Activated CD4-positive, alpha-beta T cell treated with anti-CD3 and anti-CD28 coated beads, Interleukin-2, Interleukin-6, amounts not matched to agents 100 ng/mL and 50 ng/mL, durations not matched to agents 16 hours and 8 hours (primary cell): ENCODE measurements around the gene APBB2.

Experiments used
- DNase-seq: peaks from one replicate; pipeline ENCODE4 v3.0.0-alpha.2; 2020

The APBB2 gene

DNA sequence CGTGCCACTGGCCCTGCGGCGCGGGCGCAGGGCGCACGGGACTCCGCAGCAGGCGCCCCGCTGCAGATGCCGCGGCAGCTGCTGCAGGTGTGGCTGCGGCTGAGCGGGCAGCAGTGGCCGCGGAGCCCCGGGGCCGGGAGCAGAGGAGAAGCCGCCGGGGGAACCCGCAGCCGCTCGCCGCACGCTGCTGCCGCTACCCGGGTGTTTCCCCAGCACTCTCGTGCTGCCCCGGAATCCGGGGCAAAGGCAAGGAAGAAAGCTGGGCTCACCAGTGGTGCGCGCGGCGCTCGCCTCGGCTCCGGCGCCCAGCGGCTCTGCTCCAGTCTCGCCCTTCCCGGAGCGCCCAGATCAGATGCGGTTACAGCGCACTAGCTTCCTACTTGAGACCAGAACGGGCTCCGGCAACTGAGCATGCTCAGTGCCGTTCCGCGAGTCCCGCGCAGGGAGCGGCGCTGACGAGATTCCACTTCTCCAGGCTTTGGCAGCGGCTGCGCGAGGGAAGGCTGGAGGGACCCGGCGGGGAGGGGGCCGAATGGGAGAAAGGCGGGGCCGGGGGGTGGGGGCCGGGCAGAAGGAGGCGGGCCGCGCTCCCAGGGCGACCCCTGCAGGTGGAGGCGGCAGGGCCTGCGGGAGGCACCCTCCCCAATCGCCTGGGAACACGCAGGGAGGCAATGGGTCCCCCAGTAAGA is at the start of gene APBB2:
TSS of gene APBB2 (minus strand) at position 407 of the 689 bp plus-strand sequence. CDS start 181,288 bp downstream, outside the sequence.
- DNase-seq: peak; percentile 66

DNA sequence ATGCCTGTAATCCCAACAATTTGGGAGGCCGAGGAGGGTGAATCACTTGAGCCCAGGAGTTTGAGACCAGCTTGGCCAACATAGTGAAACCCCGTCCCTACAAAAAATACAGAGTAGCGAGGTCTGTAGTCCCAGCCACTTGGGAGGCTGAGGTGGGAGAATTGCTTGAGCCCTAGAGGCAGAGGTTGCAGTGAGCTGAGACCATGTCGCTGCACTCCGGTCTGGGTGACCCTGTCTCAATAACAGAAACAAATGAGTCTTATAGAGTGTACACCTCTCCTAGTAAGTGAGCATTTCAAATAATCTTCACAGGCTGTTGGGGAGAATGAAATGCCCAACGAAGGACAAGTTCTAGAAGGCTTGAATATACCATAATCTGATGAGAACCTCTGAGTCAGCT is 47.9 kb upstream of the APBB2 start:
- no peak for DNase-seq

DNA sequence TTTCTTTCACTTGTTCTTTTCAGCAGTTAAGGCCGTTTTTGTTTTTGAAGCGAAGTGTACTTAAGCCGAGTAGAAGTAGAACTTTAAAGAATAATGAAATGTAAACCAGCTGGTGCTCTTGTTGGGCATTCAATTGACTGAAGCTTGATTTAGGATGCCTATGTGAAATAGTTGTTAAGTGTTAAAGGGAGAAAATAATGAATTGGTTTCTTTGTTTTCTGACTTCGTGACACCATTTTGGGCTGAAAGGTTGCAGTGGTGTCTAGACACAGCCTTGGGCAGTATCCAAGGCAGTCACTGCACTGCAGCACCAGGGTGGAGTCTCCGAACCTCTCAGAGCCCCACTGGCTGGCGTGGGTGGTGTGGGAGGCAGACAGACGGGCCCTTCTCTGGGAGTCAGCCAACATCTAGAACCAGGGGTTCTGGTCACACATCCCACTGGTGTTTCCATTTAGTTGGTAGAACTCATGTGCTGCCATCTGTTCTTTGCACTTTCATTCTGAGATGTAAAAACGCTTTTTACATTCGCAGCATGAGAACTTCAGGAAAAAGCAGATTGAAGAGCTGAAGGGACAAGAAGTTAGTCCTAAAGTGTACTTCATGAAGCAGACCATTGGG is 45.9 kb upstream of the APBB2 start:
- DNase-seq: no peak

DNA sequence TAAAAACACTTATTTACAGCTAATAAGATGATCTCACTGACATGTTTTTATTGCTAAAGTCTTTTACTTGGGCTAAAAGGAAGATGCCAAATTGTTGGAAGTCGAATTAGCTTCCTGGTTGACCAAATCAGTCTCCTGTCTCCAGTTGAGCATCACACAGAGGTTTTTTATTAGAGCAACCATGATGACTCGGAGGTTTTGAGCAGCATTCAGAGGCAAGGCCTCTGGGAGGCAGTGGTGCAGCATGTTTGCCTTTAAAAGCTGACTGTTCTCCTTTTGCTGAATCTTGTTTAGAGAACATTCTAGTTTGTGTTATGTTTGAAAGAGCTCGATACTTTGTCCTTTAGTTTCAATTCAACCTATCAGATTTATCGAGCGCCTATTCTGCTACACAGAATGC is 44.4 kb upstream of the APBB2 start:
- DNase-seq: peak; percentile 5

DNA sequence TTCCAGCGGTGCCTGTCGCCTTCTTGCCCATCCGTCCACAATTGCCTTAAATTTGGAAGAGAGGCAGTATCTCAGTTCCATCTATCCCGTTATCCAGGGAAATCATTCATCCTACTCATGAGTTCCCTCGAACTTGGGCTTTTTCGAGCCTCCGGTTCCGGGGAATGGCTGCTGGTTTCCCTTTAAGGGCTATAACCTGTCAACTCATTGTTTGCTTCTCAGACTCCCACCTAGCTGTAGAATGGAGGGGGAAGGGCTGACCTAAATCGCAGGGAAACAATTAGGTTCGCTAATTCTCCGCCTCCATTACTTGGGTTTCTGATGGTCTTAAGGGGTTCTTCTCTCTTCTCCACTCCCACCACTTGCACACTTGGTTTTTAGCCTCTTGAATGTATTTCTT is 43.6 kb upstream of the APBB2 start:
- no peak for DNase-seq

DNA sequence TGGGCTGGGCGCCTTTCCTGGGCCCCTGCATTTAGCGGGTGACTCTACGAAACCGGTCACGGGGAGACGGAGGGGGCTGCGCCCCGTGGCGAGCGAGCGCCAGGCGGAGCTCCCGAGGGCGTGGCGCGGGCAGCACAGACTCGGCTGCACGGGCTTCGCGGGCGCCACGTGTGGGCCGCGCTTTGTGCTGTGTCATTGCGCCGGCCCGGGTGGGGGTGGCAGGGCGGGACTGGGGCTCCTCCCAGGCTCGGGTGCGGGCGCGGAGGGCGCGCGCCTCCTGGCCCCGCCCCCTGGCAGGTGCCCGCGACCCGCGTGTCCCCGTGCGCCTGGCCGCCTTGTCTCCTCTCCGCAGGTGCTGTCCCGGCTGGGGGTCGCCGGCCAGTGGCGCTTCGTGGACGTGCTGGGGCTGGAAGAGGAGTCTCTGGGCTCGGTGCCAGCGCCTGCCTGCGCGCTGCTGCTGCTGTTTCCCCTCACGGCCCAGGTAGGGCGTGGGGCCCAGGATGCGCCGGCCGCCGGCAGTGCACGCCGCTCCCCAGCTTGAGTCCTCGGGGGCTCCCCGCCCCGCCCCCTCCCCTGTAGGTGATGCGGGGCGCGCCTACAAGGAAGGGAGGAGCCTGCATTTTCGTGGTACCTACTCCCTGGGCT is 43.0 kb upstream of the APBB2 start:
- peak; percentile 23 for DNase-seq

DNA sequence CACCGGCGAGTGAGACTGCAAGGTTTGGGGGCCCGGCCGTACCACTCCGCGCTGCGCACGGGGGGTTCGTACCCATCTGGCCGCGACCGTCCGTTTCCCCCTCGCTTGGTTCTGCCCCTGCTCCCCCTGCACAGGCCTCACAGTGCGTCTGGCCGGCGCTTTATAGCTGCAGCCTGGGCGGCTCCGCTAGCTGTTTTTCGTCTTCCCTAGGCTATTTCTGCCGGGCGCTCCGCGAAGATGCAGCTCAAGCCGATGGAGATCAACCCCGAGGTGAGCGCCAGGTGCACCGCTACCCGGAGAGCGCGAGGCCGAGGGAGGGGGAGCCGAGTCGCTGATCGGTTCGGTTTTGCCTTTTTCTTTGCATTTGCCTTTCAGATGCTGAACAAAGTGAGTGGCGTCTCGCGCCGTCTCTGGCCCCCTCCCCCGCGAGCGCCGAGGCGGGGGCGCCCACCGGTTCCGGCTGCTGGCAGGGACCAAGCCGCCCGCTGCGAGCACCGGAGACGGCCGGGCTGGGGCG is 42.5 kb upstream of the APBB2 start, which contains the start of gene UCHL1:
TSS of gene UCHL1 (plus strand) at position 189 of the 517 bp plus-strand sequence. CDS start at position 238, 49 bp downstream.
- DNase-seq: peak; percentile 5

DNA sequence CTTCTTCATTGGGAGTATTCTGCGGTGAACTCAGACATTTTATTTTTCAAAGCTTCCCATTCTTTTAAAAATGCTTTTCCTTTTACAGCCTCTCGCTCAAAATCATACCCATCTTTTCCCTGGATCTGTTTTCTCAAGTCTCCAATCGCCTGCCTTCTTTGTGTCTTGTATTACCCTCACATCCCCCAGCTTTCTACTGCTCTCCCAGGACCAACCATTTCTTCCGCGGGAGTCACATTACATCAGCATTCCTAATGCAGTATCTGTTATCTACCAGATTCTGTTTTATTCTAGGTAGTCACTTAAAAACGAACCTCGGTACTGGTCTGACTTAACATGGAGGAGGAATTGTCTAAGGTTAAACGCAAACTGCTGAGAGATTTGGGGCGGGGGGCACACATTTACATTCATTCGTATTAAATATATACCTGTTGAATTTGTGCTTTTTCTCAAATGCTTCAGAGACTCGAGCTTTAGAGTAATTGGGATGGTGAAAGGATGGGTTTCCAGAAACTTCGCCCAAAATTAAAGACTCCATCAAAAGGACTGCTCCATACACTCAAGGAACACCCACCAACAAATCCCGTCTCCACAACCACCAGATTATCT is 41.9 kb upstream of the APBB2 start:
- DNase-seq: no peak

DNA sequence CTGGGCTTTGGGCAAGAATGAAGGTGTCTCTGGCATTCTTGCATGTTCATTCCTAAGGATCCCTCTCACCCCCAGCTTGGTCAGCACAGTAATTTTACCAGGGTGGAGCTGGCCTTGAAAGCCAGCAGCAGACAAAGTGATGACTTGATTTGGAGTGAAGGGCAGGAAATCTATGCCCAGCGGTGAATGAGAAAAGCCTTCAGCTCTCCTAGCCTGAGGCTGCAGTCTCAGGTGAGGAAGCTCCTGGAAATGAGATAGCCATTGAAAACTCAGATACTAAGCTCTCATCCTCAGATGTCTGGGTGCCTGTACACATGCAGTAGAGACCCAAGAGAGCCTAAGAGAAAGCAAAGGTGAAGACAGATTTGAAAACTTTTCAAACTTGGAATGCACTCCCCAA is 31.6 kb upstream of the APBB2 start:
- DNase-seq: no peak

DNA sequence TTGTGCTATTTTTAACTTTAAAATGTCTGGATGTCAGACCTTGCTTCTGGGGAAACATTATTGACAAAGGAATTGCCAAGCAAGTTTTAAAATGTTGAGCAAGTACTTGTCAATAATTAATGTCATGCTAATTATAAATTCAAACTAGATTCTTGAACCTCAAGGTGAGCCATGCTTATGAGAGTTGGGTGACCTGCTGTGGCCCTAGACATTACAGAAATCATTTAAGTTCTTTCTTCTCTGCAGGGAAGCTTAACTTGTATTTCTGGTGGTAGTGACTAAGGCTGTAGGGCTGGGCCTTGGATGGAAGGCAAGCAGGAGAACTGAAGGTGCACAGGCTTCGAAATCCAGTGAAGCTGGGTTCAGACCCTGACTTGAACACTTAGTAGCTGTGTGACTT is 27.6 kb upstream of the APBB2 start:
- no peak for DNase-seq

DNA sequence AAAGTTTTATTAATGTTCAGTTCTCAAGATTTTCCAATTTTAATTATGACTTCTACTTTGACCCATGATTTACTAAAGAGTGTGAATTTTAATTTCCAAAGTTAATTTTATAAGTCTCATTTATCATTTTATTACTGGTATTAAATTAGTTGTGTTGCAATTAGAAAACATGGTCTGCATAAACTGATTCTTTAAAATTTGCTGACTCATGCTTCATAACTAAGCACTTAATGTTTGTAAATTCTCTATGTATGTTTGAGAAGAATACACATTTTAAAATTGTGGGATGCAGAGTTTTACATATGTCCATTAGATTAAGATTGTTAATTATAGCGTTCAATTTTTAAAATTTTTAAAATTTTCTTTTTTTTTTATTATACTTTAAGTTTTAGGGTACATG is 22.2 kb upstream of the APBB2 start:
- no peak for DNase-seq

DNA sequence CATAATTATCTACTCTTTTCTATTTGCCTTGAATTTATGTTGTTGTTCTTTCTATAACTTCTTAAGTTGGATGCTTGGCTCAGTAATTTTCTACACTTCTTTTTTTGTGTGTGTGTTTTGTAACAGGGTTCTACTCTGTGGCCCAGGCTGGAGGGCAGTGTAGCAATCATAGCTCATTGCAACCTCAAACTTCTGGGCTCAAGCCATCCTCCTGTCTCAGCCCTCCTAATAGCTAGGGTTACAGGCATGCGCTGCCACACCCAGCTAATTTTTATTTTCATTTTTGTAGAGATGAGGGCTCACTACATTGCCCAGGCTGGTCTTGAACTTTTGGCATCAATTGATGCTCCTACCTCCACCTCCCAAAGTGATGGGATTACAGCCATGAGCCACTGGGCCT is 21.7 kb upstream of the APBB2 start:
- no peak for DNase-seq

DNA sequence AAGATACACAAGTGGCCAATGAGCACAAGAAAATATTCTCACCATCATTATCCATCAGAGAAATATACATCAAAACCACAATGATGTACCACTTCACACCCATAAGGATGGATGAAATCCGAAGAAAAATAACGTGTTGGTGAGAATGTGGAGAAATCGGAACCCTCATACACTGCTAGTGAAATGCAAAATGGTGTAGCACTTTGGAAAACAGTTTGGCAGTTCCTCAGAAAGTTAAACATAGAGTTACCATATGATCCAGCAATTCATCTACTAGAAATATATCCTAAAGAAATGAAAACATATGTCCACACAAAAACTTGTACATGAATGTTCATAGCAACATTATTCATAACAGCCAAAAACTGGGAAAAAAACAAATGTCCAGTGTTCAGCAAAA is 18.5 kb upstream of the APBB2 start:
- no peak for DNase-seq

DNA sequence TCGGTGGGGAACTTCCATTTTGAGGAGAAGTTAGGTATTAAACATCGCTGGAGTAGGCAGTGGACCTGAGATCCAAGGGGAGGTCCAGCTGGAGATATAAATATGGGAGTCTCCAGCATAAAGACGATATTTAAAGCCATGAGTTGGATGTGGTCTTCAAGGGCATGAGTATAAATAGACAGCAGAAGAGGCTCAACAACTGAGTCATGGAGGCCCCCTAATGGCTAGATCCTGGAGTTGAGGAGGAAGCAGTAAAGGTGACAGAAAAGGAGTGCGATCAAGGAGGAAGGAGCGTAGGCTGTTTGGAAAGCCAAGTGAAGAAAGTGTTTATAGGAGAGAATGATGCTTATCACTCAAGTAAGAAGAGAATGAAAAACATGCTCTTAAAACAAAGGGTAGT is 18.1 kb upstream of the APBB2 start:
- no peak for DNase-seq

DNA sequence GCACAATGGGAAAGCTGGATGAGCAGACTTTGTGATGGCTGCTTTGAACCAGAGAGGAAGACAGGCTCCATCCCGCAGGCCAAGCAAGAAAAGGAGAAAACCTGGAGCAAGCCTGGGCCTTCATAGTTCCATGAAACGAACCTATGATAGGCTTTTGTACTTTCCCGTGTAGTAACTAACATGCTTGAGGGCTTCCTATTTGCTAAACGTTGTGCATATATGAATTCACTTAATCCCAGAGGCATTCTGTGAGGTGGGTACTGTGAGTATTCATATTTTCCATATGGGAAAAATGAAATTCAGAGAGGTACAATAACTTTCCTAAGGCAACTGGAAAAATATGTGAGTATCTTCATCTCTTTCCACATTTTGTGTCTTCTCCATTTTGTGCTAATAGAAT is 13.6 kb upstream of the APBB2 start:
- no peak for DNase-seq

DNA sequence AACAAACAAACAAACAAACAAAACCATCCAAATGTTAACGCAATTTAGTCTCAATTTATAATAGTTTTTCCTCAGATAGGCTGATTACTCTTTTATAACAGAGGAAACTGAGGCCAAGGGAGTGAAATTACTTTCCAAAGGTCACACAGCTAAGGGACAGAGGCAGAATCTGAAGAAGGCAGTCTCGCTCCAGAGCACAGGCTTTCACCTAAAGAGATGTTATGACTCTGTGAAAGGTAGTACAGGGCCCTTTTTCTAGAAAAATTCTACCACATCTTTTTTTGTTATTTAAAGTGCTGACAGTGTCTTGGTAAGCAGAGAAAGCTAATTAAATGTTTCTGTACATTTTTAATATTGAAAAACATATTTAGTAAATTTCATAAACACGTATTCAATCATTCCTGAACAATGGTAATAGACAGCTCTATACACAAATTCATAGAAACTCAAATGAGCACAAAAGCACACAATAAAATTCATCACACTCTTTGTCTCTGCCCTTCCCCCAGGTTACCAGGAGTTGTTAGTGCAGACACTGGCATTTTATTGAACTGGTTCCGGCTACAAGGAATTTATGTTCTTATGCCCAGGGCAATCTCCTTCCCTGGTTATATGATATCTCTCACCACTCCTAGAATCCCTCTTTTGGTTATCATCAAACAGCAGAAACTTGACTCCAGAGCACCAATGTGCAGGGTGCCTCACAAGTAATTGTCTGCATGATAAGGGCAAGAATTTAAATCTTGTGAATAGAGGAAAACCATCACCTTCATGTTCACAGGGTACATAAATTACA is 7.7 kb upstream of the APBB2 start:
- DNase-seq: no peak

DNA sequence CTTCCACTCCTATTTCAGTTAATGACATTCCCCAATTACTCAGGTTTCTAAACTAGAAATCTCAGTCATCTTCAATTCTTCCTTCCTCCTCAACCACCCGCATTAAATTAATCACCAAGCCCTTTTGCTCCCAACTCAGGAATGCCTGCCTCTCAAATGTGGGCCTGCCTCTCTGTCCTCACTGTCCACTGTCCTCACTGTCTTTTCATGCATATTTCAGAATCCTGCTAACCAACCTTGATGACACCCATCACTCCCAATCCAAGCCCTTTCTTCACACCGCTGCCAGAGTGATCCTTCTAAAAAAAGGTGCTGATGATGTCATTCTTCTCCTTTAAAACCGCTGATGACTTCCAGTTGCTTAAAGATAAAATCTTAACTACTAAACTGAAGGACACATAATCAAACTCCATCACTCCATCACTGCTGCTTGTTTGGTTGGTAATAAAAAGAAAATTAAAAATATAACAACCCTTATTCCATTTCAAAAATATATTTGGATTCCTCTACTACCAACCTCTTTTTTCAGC is 5.1 kb upstream of the APBB2 start:
- no peak for DNase-seq

DNA sequence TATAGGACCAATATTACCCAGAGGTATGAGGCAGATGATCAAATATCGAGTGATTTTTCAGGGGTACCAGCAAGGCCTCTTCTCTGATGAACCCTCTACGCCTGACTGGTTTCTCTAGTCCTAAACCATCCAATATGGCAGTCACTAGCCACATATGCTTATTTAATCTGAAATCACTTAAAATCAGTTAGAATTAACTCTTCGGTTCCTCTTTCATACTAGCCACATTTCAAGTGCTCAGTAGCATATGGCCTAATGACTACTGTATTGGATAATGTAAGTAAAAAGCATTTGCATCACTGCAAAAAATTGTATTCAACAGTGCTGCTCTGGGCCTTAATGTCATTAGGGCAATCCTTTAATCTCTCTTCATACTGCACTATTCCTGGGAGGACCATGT is 4.4 kb upstream of the APBB2 start:
- DNase-seq: no peak

DNA sequence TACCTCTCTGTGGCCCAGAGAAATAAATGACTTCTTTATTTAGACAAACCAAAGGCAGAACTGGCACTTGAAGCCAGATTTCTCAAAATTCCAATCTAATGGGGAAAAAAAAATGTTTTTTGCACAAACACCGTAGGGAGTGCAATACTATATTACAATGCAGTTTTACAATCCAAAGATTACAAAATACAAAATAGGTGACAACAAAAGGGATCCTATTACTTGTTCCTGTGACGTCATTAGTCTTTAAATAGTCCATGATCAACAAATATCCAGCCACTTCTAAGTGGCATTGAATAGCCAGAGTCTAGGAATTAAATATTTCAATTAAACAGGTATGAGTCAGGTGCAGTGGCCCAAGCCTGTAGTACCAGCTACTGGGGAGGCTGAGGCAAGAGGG is 3.0 kb upstream of the APBB2 start:
- no peak for DNase-seq

DNA sequence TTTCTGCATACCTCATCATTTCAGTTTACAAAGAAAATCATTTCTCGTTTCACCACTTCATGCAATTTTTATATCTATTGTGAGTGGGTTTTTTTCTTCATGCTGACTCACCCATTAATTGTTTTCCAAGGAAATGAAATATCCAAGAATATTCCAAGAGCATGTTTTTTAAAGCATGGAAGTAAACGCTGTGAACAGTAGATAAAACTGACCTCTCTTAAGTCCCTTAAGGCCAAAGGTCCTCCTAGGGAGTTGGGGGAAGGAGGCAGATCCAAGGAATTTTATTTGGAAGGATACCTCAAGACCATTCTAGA is 2.6 kb upstream of the APBB2 start:
- DNase-seq: no peak

DNA sequence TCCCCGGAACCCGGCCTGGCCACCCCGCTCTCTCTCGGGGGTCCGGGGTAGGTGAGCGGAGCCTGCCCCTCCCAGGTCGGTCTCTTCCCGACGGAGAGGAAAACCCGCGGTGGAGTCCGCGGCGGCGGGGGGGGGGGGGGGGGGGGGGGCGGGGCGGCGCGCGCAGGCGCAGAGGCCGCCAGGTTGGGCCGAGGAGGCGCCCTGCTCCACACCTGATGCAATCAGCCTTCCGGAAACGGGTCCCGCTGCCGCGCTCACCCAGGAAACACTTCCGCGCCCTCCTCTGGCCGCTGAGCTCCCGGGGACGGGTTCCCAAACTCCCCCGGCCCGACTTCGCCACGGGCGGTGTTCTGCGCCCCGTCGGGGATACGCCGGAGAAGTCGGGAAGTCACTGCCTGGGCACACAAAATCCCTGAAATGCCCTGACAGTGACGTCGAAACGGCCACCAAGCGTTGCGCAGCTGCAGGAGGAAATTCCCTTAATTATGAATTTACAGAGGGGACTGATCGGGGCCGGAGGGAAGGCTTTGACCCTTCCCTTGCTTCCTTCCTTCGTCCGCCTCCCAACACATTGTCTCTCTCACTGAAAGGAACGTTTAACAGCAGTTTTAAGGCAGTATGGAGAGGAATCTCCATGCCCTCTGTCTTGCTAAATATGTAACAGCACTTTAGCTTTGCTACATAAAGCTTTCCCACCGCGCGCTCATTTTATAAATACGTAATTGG is 2.1 kb upstream of the APBB2 start:
- DNase-seq: peak; percentile 79

DNA sequence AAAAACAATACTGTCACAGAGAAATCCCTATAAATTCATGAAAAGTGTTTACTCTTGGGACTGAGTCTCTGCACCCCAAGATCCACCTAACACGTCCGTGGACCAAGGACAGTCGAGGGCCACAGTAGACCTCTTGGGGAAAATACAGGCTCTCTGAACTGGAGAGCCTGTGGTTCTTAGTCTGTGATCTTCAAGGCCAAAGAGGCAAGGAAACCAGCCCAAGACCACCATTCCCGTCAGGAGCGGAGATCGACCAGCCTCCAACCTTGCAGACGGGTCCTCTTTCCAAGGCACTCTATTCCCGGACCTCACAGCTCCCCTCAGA is 1.6 kb upstream of the APBB2 start:
- no peak for DNase-seq
